Measurements from ENCODE around the gene INPP4A.

The INPP4A gene

GRCh38 chr2:98551316-98551715 is 106.7 kb downstream of the INPP4A start:
- no peak overlapping the region for H3K27ac ChIP-seq
- H3K9me3 ChIP-seq (ENCODE audit: low read depth, low read length): no peaks in the 10 kb centered on the region
- peaks cover 6% of the 10 kb centered on the region; the same call in 1 of the 2 replicates for H3K36me3 ChIP-seq (ENCODE audit: insufficient read depth, low read length)
- H3K9ac ChIP-seq (ENCODE audit: insufficient read length): no peak overlapping the region
- no peak overlapping the region for H3K4me3 ChIP-seq
- TF ChIP-seq POLR2AphosphoS5 (IDR thresholded peaks at IDR 0.05; ENCODE audit: borderline replicate concordance, low read depth, low read length) (no peak), FOXP2 (optimal IDR thresholded peaks at IDR 0.05; ENCODE audit: control extremely low read depth, extremely low read length, insufficient read depth) (no peak), EZH2 (IDR thresholded peaks at IDR 0.05) (no peak)
- DNase-seq (ENCODE audit: low read depth, low spot score): no peak

DNA sequence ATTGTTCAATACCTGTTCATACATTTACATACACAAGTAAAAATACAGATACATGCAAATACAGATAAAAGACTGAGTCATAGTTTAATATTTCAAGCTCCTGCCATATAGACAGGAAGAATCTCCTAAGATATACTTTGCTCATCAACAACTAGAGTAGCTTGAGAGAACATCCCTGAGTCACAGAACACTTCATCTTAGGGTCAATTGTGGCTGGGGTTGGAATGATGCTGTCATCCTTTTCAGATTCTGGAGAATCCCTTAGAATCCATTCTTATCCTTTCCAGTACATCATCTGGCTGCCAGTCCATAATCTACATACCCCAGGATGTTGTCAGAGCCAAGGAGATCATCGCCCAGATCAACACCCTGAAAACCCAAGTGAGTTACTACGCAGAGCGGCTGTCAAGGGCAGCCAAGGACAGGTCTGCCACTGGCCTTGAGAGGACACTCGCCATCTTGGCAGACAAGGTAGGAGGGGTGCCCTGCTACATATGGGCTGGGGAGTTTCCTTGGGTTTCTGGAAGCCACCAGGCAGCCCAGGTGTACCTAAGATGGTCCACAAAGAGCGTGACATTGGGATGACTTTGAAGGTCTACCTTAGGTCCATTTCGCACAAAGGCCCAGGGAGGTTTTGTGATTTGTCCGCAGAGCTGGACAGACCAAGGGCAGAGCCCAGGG is 108.0 kb downstream of the INPP4A start:
- H3K9ac ChIP-seq (ENCODE audit: insufficient read length): no peak overlapping the region
- TF ChIP-seq FOXP2 (optimal IDR thresholded peaks at IDR 0.05; ENCODE audit: control extremely low read depth, extremely low read length, insufficient read depth): no peak
- no peak for TF ChIP-seq POLR2AphosphoS5 (IDR thresholded peaks at IDR 0.05; ENCODE audit: borderline replicate concordance, low read depth, low read length)
- no peak for TF ChIP-seq EZH2 (IDR thresholded peaks at IDR 0.05)
- H3K9me3 ChIP-seq (ENCODE audit: low read depth, low read length): no peaks in the 10 kb centered on the region
- no peak overlapping the region for H3K4me3 ChIP-seq
- peaks cover 6% of the 10 kb centered on the region; the same call in 1 of the 2 replicates for H3K36me3 ChIP-seq (ENCODE audit: insufficient read depth, low read length)
- no peak for DNase-seq (ENCODE audit: low read depth, low spot score)
- no peak overlapping the region for H3K27ac ChIP-seq

DNA sequence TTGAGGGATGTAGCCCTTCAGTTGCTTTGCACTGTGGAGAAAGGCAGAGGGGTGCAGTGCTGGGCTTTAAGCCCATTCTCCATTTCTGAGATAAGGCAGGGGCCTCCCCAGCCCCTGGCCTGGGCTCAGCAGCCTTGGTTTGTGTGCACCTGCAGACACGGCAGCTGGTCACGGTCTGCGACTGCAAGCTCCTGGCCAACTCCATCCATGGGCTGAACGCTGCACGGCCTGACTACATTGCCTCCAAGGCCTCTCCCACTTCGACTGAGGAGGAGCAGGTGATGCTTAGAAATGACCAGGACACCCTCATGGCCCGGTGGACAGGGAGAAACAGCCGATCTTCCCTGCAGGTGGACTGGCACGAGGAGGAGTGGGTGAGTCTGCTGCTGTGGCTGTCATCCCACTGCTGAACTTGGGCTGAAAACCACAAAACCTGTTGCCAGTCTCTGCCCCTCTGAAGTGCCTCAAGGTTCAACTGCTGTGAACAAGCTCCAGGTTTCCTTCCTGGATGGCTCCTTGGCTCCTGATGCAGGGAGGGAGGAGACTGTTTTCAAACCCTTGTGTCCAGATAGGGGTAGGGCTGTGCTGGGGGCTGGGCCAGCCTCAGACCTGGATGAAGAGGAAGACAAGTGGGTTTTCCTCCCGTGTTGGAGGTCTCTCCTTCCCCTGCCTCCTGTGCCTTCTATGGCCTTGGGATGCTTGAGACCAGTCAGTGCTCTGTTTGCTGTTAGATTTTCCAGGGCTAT is 109.6 kb downstream of the INPP4A start:
- H3K27ac ChIP-seq: no peak overlapping the region
- H3K36me3 ChIP-seq (ENCODE audit: insufficient read depth, low read length): peaks cover 6% of the 10 kb centered on the region; the same call in 1 of the 2 replicates
- no peak for DNase-seq (ENCODE audit: low read depth, low spot score)
- TF ChIP-seq POLR2AphosphoS5 (IDR thresholded peaks at IDR 0.05; ENCODE audit: borderline replicate concordance, low read depth, low read length): no peak
- TF ChIP-seq FOXP2 (optimal IDR thresholded peaks at IDR 0.05; ENCODE audit: control extremely low read depth, extremely low read length, insufficient read depth): no peak
- TF ChIP-seq EZH2 (IDR thresholded peaks at IDR 0.05): no peak
- H3K9ac ChIP-seq (ENCODE audit: insufficient read length): no peak overlapping the region
- no peak overlapping the region for H3K4me3 ChIP-seq
- no peaks in the 10 kb centered on the region for H3K9me3 ChIP-seq (ENCODE audit: low read depth, low read length)

- Histone ChIP-seq H3K9ac (ENCODE audit: insufficient read length) (no peak overlapping the region), H3K9me3 (ENCODE audit: low read depth, low read length) (no peaks in the 10 kb centered on the region), H3K36me3 (ENCODE audit: insufficient read depth, low read length) (peaks cover 6% of the 10 kb centered on the region; the same call in 1 of the 2 replicates), H3K4me3 (no peak overlapping the region), H3K27ac (no peak overlapping the region)
- TF ChIP-seq FOXP2 (optimal IDR thresholded peaks at IDR 0.05; ENCODE audit: control extremely low read depth, extremely low read length, insufficient read depth) (no peak), EZH2 (IDR thresholded peaks at IDR 0.05) (no peak), POLR2AphosphoS5 (IDR thresholded peaks at IDR 0.05; ENCODE audit: borderline replicate concordance, low read depth, low read length) (no peak)
- no peak for DNase-seq (ENCODE audit: low read depth, low spot score)
These were observed 111.0 kb downstream of the INPP4A start for GRCh38 chr2:98555696-98556095.

- H3K9ac ChIP-seq (ENCODE audit: insufficient read length): no peak overlapping the region
- DNase-seq (ENCODE audit: low read depth, low spot score): no peak
- peaks cover 6% of the 10 kb centered on the region; the same call in 1 of the 2 replicates for H3K36me3 ChIP-seq (ENCODE audit: insufficient read depth, low read length)
- no peak overlapping the region for H3K27ac ChIP-seq
- TF ChIP-seq FOXP2 (optimal IDR thresholded peaks at IDR 0.05; ENCODE audit: control extremely low read depth, extremely low read length, insufficient read depth): no peak
- no peak for TF ChIP-seq POLR2AphosphoS5 (IDR thresholded peaks at IDR 0.05; ENCODE audit: borderline replicate concordance, low read depth, low read length)
- TF ChIP-seq EZH2 (IDR thresholded peaks at IDR 0.05): no peak
- no peak overlapping the region for H3K4me3 ChIP-seq
- no peaks in the 10 kb centered on the region for H3K9me3 ChIP-seq (ENCODE audit: low read depth, low read length)
These were observed 111.8 kb downstream of the INPP4A start for GRCh38 chr2:98556344-98557033.

GRCh38 chr2:98558852-98559530 is 114.3 kb downstream of the INPP4A start:
- Histone ChIP-seq H3K36me3 (ENCODE audit: insufficient read depth, low read length) (no peaks in the 10 kb centered on the region; the same call in 1 of the 2 replicates), H3K4me3 (no peak overlapping the region)

GRCh38 chr2:98559581-98559980 is 114.9 kb downstream of the INPP4A start:
- TF ChIP-seq FOXP2 (optimal IDR thresholded peaks at IDR 0.05; ENCODE audit: control extremely low read depth, extremely low read length, insufficient read depth): no peak
- no peak for TF ChIP-seq POLR2AphosphoS5 (IDR thresholded peaks at IDR 0.05; ENCODE audit: borderline replicate concordance, low read depth, low read length)
- no peak for TF ChIP-seq EZH2 (IDR thresholded peaks at IDR 0.05)
- DNase-seq (ENCODE audit: low read depth, low spot score): no peak

More at GRCh38 chr2:98558852-98559530, 114.3 kb downstream of the INPP4A start:
- Histone ChIP-seq H3K9me3 (ENCODE audit: low read depth, low read length) (no peaks in the 10 kb centered on the region), H3K9ac (ENCODE audit: insufficient read length) (no peak overlapping the region), H3K27ac (no peak overlapping the region)
- TF ChIP-seq EZH2 (IDR thresholded peaks at IDR 0.05): no peak
- no peak for DNase-seq (ENCODE audit: low read depth, low spot score)

More at GRCh38 chr2:98559581-98559980, 114.9 kb downstream of the INPP4A start:
- Histone ChIP-seq H3K9ac (ENCODE audit: insufficient read length) (no peak overlapping the region), H3K27ac (no peak overlapping the region), H3K9me3 (ENCODE audit: low read depth, low read length) (no peaks in the 10 kb centered on the region), H3K36me3 (ENCODE audit: insufficient read depth, low read length) (no peaks in the 10 kb centered on the region; the same call in 1 of the 2 replicates), H3K4me3 (no peak overlapping the region)
